ENCODE data around the gene SLC38A3. TPM values are rescaled to one million over a fixed set of nuclear protein-coding genes. Genes with fewer than 3 reads are reported as not detected.

Gene SLC38A3
- total and polyA plus RNA-seq, 2 experiments from 2014 or later: 0.28 to 1.3 TPM

- no peak for ATAC-seq
Measured at GRCh38 chr3:50193286-50193685, 11.8 kb upstream of the SLC38A3 start.

More at GRCh38 chr3:50193286-50193685, 11.8 kb upstream of the SLC38A3 start:
- TF ChIP-seq EZH2phosphoT487 (IDR thresholded peaks at IDR 0.05; ENCODE audit: unreplicated experiment) (no peak), EZH2 (IDR thresholded peaks at IDR 0.05; ENCODE audit: low read depth, unreplicated experiment) (no peak), ZNF114 (CRISPR knock-in tag; IDR thresholded peaks at IDR 0.05) (no peak), ZNF331 (CRISPR knock-in tag; IDR thresholded peaks at IDR 0.05; ENCODE audit: low read depth) (no peak), NANOG (IDR thresholded peaks at IDR 0.05; ENCODE audit: borderline replicate concordance) (no peak), JUNB (IDR thresholded peaks at IDR 0.05; ENCODE audit: unreplicated experiment) (no peak), ZNF462 (CRISPR knock-in tag; IDR thresholded peaks at IDR 0.05) (no peak), CREB1 (CRISPR knock-in tag; IDR thresholded peaks at IDR 0.05; ENCODE audit: low read depth) (no peak), STAT1 (IDR thresholded peaks at IDR 0.05; ENCODE audit: unreplicated experiment) (no peak), POLR2AphosphoS5 (IDR thresholded peaks at IDR 0.05; ENCODE audit: low read depth) (no peak)
- TF ChIP-seq, protein P1, sequence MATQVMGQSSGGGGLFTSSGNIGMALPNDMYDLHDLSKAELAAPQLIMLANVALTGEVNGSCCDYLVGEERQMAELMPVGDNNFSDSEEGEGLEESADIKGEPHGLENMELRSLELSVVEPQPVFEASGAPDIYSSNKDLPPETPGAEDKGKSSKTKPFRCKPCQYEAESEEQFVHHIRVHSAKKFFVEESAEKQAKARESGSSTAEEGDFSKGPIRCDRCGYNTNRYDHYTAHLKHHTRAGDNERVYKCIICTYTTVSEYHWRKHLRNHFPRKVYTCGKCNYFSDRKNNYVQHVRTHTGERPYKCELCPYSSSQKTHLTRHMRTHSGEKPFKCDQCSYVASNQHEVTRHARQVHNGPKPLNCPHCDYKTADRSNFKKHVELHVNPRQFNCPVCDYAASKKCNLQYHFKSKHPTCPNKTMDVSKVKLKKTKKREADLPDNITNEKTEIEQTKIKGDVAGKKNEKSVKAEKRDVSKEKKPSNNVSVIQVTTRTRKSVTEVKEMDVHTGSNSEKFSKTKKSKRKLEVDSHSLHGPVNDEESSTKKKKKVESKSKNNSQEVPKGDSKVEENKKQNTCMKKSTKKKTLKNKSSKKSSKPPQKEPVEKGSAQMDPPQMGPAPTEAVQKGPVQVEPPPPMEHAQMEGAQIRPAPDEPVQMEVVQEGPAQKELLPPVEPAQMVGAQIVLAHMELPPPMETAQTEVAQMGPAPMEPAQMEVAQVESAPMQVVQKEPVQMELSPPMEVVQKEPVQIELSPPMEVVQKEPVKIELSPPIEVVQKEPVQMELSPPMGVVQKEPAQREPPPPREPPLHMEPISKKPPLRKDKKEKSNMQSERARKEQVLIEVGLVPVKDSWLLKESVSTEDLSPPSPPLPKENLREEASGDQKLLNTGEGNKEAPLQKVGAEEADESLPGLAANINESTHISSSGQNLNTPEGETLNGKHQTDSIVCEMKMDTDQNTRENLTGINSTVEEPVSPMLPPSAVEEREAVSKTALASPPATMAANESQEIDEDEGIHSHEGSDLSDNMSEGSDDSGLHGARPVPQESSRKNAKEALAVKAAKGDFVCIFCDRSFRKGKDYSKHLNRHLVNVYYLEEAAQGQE (IDR thresholded peaks at IDR 0.05; ENCODE audit: unreplicated experiment): no peak
- TF ChIP-seq, protein P2, sequence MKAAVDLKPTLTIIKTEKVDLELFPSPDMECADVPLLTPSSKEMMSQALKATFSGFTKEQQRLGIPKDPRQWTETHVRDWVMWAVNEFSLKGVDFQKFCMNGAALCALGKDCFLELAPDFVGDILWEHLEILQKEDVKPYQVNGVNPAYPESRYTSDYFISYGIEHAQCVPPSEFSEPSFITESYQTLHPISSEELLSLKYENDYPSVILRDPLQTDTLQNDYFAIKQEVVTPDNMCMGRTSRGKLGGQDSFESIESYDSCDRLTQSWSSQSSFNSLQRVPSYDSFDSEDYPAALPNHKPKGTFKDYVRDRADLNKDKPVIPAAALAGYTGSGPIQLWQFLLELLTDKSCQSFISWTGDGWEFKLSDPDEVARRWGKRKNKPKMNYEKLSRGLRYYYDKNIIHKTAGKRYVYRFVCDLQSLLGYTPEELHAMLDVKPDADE (IDR thresholded peaks at IDR 0.05): no peak
- TF ChIP-seq, protein P3, sequence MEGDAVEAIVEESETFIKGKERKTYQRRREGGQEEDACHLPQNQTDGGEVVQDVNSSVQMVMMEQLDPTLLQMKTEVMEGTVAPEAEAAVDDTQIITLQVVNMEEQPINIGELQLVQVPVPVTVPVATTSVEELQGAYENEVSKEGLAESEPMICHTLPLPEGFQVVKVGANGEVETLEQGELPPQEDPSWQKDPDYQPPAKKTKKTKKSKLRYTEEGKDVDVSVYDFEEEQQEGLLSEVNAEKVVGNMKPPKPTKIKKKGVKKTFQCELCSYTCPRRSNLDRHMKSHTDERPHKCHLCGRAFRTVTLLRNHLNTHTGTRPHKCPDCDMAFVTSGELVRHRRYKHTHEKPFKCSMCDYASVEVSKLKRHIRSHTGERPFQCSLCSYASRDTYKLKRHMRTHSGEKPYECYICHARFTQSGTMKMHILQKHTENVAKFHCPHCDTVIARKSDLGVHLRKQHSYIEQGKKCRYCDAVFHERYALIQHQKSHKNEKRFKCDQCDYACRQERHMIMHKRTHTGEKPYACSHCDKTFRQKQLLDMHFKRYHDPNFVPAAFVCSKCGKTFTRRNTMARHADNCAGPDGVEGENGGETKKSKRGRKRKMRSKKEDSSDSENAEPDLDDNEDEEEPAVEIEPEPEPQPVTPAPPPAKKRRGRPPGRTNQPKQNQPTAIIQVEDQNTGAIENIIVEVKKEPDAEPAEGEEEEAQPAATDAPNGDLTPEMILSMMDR (conservative IDR thresholded peaks at IDR 0.05; ENCODE audit: low read depth in 2 of 2): no peak
- H3K4me2 ChIP-seq: no peak overlapping the region
- H3K4me1 Mint-ChIP-seq: peaks cover 13% of the 10 kb centered on the region
- H3K27me3 Mint-ChIP-seq (ENCODE audit: insufficient read depth, low read depth, poor library complexity): peaks cover 17% of the 10 kb centered on the region
- no peak overlapping the region for H3K27ac ChIP-seq (ENCODE audit: low read depth)
- H3K9me3 Mint-ChIP-seq: no peaks in the 10 kb centered on the region
- no peak overlapping the region for H2AFZ ChIP-seq
- no peaks in the 10 kb centered on the region for H3K9me2 ChIP-seq (ENCODE audit: insufficient read depth)
- H3K4me3 ChIP-seq: no peak overlapping the region
- no peak for DNase-seq (ENCODE audit: low spot score)
- no peaks in the 10 kb centered on the region for H3K36me3 ChIP-seq (ENCODE audit: insufficient read depth)
- no peaks in the 10 kb centered on the region for H3K36me3 Mint-ChIP-seq (ENCODE audit: low read depth)
- no peaks in the 10 kb centered on the region for H3K79me2 ChIP-seq (replicated peaks; ENCODE audit: insufficient read depth)
- H3K27ac Mint-ChIP-seq: no peak overlapping the region
- no peaks in the 10 kb centered on the region for H4K20me1 ChIP-seq (replicated peaks; ENCODE audit: insufficient read depth)
- H3F3A ChIP-seq (replicated peaks; ENCODE audit: low read depth): peaks cover 3% of the 10 kb centered on the region
- peaks cover 8% of the 10 kb centered on the region; the same call in 1 of the 2 replicates for H3K4me1 ChIP-seq (ENCODE audit: insufficient read depth)
- no peak overlapping the region for H3K4me3 Mint-ChIP-seq
- peaks cover 12% of the 10 kb centered on the region; the same call in 1 of the 2 replicates for H3K27me3 ChIP-seq (ENCODE audit: insufficient read depth)

Measured in GM23338 (cell line).